ENCODE data around the gene GRID1.

- no peak for TF ChIP-seq CTCF (conservative IDR thresholded peaks at IDR 0.05; ENCODE audit: low read depth, low read length)
- TF ChIP-seq EZH2 (IDR thresholded peaks at IDR 0.05; ENCODE audit: low read length, unreplicated experiment): no peak
- no peak for TF ChIP-seq EZH2phosphoT487 (IDR thresholded peaks at IDR 0.05; ENCODE audit: borderline replicate concordance, low read length)
These were observed 466.1 kb downstream of the GRID1 start for GRCh38 chr10:85900487-85900886.

Measured in PC-3 (cell line).